ENCODE measurements around the gene RBP3. TPM values are rescaled to one million over a fixed set of nuclear protein-coding genes. Genes with fewer than 3 reads are reported as not detected.

Gene RBP3
- total RNA-seq, 1 experiment from 2014 or later = not detected

- POLR2A ChIA-PET = no interaction called here
- no peak overlapping the region for H3K27ac Mint-ChIP-seq (ENCODE audit: unreplicated experiment)
- DNase-seq = no peak
Measured at GRCh38 chr10:47312663-47312995, 35.5 kb upstream of the RBP3 start.

GRCh38 chr10:47314416-47314970 is 33.7 kb upstream of the RBP3 start:
- H3K9me3 Mint-ChIP-seq (ENCODE audit: unreplicated experiment) = peaks cover 8% of the 10 kb centered on the region
- ChIA-PET POLR2A (no interaction called here), CTCF (interaction anchor here (1.0 kb wide), 1 partner anchor 319 kb away, joined by 6 read pairs; no protein-coding TSS in a partner anchor)
- H3K36me3 ChIP-seq (ENCODE audit: control insufficient read depth, insufficient read depth, low read length) = no peaks in the 10 kb centered on the region
- H3K9me3 ChIP-seq = no peaks in the 10 kb centered on the region
- no TSS peak for BruUV-seq (replicated peaks)
- no peak overlapping the region for H3K4me3 ChIP-seq (ENCODE audit: low read depth, low read length)
- H3K27me3 ChIP-seq (replicated peaks; ENCODE audit: control insufficient read depth, insufficient read depth, low read length) = no peaks in the 10 kb centered on the region
- H3K4me3 Mint-ChIP-seq (ENCODE audit: unreplicated experiment) = no peak overlapping the region
- DNase-seq = no peak
- peaks cover 8% of the 10 kb centered on the region for H3K27me3 Mint-ChIP-seq (ENCODE audit: insufficient read depth, unreplicated experiment)
- no peaks in the 10 kb centered on the region for H3K4me1 ChIP-seq
- H3K4me1 Mint-ChIP-seq (ENCODE audit: low read depth, unreplicated experiment) = peaks cover 6% of the 10 kb centered on the region
- TF ChIP-seq, protein P1, sequence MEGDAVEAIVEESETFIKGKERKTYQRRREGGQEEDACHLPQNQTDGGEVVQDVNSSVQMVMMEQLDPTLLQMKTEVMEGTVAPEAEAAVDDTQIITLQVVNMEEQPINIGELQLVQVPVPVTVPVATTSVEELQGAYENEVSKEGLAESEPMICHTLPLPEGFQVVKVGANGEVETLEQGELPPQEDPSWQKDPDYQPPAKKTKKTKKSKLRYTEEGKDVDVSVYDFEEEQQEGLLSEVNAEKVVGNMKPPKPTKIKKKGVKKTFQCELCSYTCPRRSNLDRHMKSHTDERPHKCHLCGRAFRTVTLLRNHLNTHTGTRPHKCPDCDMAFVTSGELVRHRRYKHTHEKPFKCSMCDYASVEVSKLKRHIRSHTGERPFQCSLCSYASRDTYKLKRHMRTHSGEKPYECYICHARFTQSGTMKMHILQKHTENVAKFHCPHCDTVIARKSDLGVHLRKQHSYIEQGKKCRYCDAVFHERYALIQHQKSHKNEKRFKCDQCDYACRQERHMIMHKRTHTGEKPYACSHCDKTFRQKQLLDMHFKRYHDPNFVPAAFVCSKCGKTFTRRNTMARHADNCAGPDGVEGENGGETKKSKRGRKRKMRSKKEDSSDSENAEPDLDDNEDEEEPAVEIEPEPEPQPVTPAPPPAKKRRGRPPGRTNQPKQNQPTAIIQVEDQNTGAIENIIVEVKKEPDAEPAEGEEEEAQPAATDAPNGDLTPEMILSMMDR (IDR thresholded peaks at IDR 0.05; ENCODE audit: insufficient read depth in 1 of 2, low read depth in 1 of 2, low read length in 1 of 2, severe bottlenecking in 1 of 2, unreplicated experiment in 1 of 2) = no peak
- no peak overlapping the region for H3K27ac Mint-ChIP-seq (ENCODE audit: unreplicated experiment)
- H3K36me3 Mint-ChIP-seq (ENCODE audit: insufficient read depth, unreplicated experiment) = no peaks in the 10 kb centered on the region
- intact Hi-C loops (cut with micrococcal nuclease; ENCODE audit: unreplicated experiment) = no loop called here

More at GRCh38 chr10:47312663-47312995, 35.5 kb upstream of the RBP3 start:
- Mint-ChIP-seq H3K36me3 (ENCODE audit: insufficient read depth, unreplicated experiment) (no peaks in the 10 kb centered on the region), H3K4me3 (ENCODE audit: unreplicated experiment) (no peak overlapping the region), H3K9me3 (ENCODE audit: unreplicated experiment) (no peaks in the 10 kb centered on the region), H3K4me1 (ENCODE audit: low read depth, unreplicated experiment) (no peaks in the 10 kb centered on the region), H3K27me3 (ENCODE audit: insufficient read depth, unreplicated experiment) (peaks cover 18% of the 10 kb centered on the region)
- H3K9me3 ChIP-seq = no peaks in the 10 kb centered on the region
- no peaks in the 10 kb centered on the region for H3K27me3 ChIP-seq (replicated peaks; ENCODE audit: control insufficient read depth, insufficient read depth, low read length)
- BruUV-seq (replicated peaks) = no TSS peak
- intact Hi-C loops (cut with micrococcal nuclease; ENCODE audit: unreplicated experiment) = loop anchor here (1.0 to 2.0 kb wide), 3 partner anchors 265 to 320 kb away; no protein-coding TSS in a partner anchor
- H3K36me3 ChIP-seq (ENCODE audit: control insufficient read depth, insufficient read depth, low read length) = no peaks in the 10 kb centered on the region
- H3K4me3 ChIP-seq (ENCODE audit: low read depth, low read length) = no peak overlapping the region
- TF ChIP-seq, protein P1 (IDR thresholded peaks at IDR 0.05; ENCODE audit: insufficient read depth in 1 of 2, low read depth in 1 of 2, low read length in 1 of 2, severe bottlenecking in 1 of 2, unreplicated experiment in 1 of 2) = no peak
- no peaks in the 10 kb centered on the region for H3K4me1 ChIP-seq
- CTCF ChIA-PET = interaction anchor here (1.3 to 2.8 kb wide), 9 partner anchors 10 to 320 kb away, joined by 5 to 79 read pairs (median 10); partner anchors contain the start of gene GDF2

- Mint-ChIP-seq H3K27me3 (ENCODE audit: insufficient read depth, unreplicated experiment) (peaks cover 7% of the 10 kb centered on the region), H3K4me1 (ENCODE audit: low read depth, unreplicated experiment) (peaks cover 6% of the 10 kb centered on the region), H3K4me3 (ENCODE audit: unreplicated experiment) (no peak overlapping the region), H3K9me3 (ENCODE audit: unreplicated experiment) (peaks cover 8% of the 10 kb centered on the region), H3K36me3 (ENCODE audit: insufficient read depth, unreplicated experiment) (no peaks in the 10 kb centered on the region), H3K27ac (ENCODE audit: unreplicated experiment) (no peak overlapping the region)
- ChIA-PET CTCF (interaction anchor here (1.9 kb wide), 1 partner anchor 291 kb away, joined by 8 read pairs; no protein-coding TSS in a partner anchor), POLR2A (no interaction called here)
- no peak for DNase-seq
- Histone ChIP-seq H3K4me1 (no peaks in the 10 kb centered on the region), H3K9me3 (0 out of 2 replicates have a peak, but pooled peaks cover under 1% of the 10 kb centered on the region), H3K27me3 (replicated peaks; ENCODE audit: control insufficient read depth, insufficient read depth, low read length) (no peaks in the 10 kb centered on the region), H3K4me3 (ENCODE audit: low read depth, low read length) (no peak overlapping the region), H3K36me3 (ENCODE audit: control insufficient read depth, insufficient read depth, low read length) (no peaks in the 10 kb centered on the region)
- TF ChIP-seq, protein P1 (IDR thresholded peaks at IDR 0.05; ENCODE audit: insufficient read depth in 1 of 2, low read depth in 1 of 2, low read length in 1 of 2, severe bottlenecking in 1 of 2, unreplicated experiment in 1 of 2) = no peak
- intact Hi-C loops (cut with micrococcal nuclease; ENCODE audit: unreplicated experiment) = no loop called here
- no TSS peak for BruUV-seq (replicated peaks)
Measured at GRCh38 chr10:47315421-47315820, 32.7 kb upstream of the RBP3 start.

Data from Caco-2 (cell line).